Breast epithelium (tissue), 4 donors: ENCODE data around the gene POLE2. TPM values are rescaled to one million over a fixed set of nuclear protein-coding genes. Genes with fewer than 3 reads are reported as not detected.
"Not testable (repeated sequence)": the region's sequence is repeated elsewhere in the genome, so short reads cannot be mapped to it uniquely, and the experiment has no call there.

Source experiments
- DNase-seq, 2 donors: peaks; one replicate each; pipeline ENCODE4 v3.0.0-alpha.2; 2019; ENCODE audit warnings: low spot score in 2 of 2
- H3K27ac ChIP-seq, 2 donors: fragments of 200-600 bp; sonication (generic) in 1 of 2; one replicate each; pipeline ENCODE4 v1.5.1; 2016 to 2019; ENCODE audit warnings: mild to moderate bottlenecking in 1 of 2
- H3K27me3 ChIP-seq, 2 donors: fragments of 200-600 bp; sonication (generic) in 1 of 2; one replicate each; pipeline versions ENCODE4 v1.5.1 to v1.6.0; 2017 to 2019; ENCODE audit warnings: control low read depth in 1 of 2, mild to moderate bottlenecking in 1 of 2
- H3K36me3 ChIP-seq: fragments of 200-600 bp; one replicate; pipeline ENCODE4 v1.5.1; 2019
- H3K4me1 ChIP-seq, 2 donors: fragments of 200-600 bp; sonication (generic); one replicate each; pipeline ENCODE4 v1.5.1; 2016 to 2019; ENCODE audit warnings: control low read depth in 1 of 2
- H3K4me3 ChIP-seq, 3 donors: fragments of 200-600 bp; sonication (generic); 1 replicate in 2 of 3; 2 replicates in 1 of 3; pipeline ENCODE4 v1.5.1; 2016 to 2019; ENCODE audit warnings: mild to moderate bottlenecking in 3 of 3, moderate library complexity in 2 of 3
- H3K9me3 ChIP-seq, 2 donors: fragments of 200-600 bp; sonication (generic) in 1 of 2; one replicate each; pipeline ENCODE4 v1.5.1; 2016 to 2019; ENCODE audit warnings: control low read depth in 1 of 2
- POLR2A ChIP-seq: fragments of 450-650 bp; IDR thresholded peaks from one replicate; pipeline ENCODE4 v1.6.1; 2016; ENCODE audit warnings: antibody characterized with exemption, mild to moderate bottlenecking, moderate library complexity
- POLR2AphosphoS5 ChIP-seq, 3 donors: sonication (generic); formaldehyde crosslinking; IDR thresholded peaks; one replicate each; pipeline ENCODE4 v1.6.1; 2017; ENCODE audit warnings: antibody characterized with exemption in 3 of 3
- intact Hi-C: fragments of 100-400 bp; cut with DNase I; formaldehyde crosslinking; loops from one replicate; pipeline ENCODE4 v1.15.1; 2023; ENCODE audit warnings: low total_unique reads
- total RNA-seq, 3 donors: library from RNA; depleted of rRNA; stranded (reverse); fragments of >200 nt; gene quantifications; one replicate each; pipeline ENCODE4 v1.1.0, GENCODE V29; 2016
- TF ChIP-seq, protein P1 (sequence below), 3 donors: fragments of 450-650 bp; IDR thresholded peaks; one replicate each; pipeline ENCODE4 v1.5.1; 2016 to 2017; ENCODE audit warnings: antibody characterized with exemption in 3 of 3, mild to moderate bottlenecking in 3 of 3, moderate library complexity in 3 of 3

POLE2 gene
- total RNA-seq, 3 donors from 2014 or later = 1.6 to 9.8 (median 5.6) TPM

DNA sequence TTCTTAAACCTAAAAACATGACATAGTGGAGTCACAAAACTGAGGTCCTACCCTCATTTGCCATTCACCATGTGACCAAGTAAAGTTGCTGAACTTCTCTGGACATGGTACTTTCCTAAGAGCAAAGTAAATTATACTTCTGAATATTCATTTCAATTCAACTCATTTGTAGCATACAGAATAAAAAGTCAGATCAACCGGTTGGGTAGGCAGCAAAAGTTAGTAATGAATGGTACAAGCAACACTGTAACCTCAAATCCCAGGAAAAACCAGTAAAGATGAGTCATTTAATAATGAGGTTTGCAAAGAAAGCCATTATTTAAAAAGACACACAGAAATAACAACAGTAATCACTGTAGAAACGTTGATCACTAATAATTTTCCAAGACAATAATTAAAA lies 8.7 kb downstream of the POLE2 start:
- TF ChIP-seq POLR2A (no peak), POLR2AphosphoS5 (IDR thresholded peaks at IDR 0.05) (no peak)
- TF ChIP-seq, protein P1, sequence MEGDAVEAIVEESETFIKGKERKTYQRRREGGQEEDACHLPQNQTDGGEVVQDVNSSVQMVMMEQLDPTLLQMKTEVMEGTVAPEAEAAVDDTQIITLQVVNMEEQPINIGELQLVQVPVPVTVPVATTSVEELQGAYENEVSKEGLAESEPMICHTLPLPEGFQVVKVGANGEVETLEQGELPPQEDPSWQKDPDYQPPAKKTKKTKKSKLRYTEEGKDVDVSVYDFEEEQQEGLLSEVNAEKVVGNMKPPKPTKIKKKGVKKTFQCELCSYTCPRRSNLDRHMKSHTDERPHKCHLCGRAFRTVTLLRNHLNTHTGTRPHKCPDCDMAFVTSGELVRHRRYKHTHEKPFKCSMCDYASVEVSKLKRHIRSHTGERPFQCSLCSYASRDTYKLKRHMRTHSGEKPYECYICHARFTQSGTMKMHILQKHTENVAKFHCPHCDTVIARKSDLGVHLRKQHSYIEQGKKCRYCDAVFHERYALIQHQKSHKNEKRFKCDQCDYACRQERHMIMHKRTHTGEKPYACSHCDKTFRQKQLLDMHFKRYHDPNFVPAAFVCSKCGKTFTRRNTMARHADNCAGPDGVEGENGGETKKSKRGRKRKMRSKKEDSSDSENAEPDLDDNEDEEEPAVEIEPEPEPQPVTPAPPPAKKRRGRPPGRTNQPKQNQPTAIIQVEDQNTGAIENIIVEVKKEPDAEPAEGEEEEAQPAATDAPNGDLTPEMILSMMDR (IDR thresholded peaks at IDR 0.05) = no peak
- no peaks in the 10 kb centered on the region for H3K4me1 ChIP-seq
- no peaks in the 10 kb centered on the region for H3K27me3 ChIP-seq
- no peak for DNase-seq
- H3K27ac ChIP-seq = no peak overlapping the region
- H3K9me3 ChIP-seq = no peaks in the 10 kb centered on the region
- H3K36me3 ChIP-seq = no peaks in the 10 kb centered on the region
- no peak overlapping the region for H3K4me3 ChIP-seq
- intact Hi-C loops = no loop called here

DNA sequence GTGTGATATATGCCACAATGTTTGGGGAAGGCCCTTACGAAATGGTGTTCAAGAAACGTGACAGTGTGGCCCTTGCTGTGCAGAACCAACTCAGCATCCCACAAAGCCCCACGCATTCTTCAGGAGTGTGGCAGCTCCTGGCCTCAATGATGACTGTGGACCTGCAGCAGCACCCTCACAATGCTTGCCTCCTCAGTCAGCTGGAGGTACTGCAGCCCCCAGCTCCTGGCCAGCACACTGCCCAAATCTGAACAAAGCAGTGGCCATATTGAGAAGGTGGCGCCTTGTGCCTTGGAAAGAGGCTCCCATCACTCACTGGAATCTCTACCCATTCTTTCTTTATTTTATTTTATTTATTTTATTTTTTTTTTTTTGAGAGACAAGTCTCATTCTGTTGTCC lies 10.4 kb downstream of the POLE2 start:
- intact Hi-C loops = no loop called here
- H3K36me3 ChIP-seq = no peaks in the 10 kb centered on the region
- no peak overlapping the region for H3K4me3 ChIP-seq
- no peak overlapping the region for H3K27ac ChIP-seq
- H3K27me3 ChIP-seq = no peaks in the 10 kb centered on the region
- no peaks in the 10 kb centered on the region for H3K9me3 ChIP-seq
- H3K4me1 ChIP-seq = no peaks in the 10 kb centered on the region
- no peak for TF ChIP-seq POLR2AphosphoS5 (IDR thresholded peaks at IDR 0.05)
- TF ChIP-seq POLR2A = no peak
- TF ChIP-seq, protein P1 (IDR thresholded peaks at IDR 0.05) = no peak
- DNase-seq = no peak

DNA sequence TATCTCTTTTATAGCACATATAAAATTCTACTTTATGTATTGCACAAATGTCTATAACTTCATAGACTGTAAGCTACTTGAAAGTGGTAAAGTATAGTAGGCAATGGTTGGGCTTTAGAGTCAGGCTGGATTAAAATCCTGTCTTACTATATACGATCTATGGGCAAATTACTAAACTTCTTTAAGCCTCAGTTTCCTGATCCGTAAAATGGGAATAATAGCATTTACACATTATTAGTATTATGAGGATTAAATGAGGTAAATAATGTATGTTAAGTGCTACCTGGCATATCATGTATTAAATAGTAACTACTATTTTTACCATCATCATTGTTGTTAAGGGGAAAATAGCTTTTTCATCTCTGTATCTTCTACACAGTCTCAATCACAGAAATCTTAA lies 14.4 kb downstream of the POLE2 start:
- Histone ChIP-seq H3K36me3 (no peaks in the 10 kb centered on the region), H3K4me1 (no peaks in the 10 kb centered on the region), H3K4me3 (no peak overlapping the region), H3K9me3 (no peaks in the 10 kb centered on the region), H3K27ac (no peak overlapping the region), H3K27me3 (no peaks in the 10 kb centered on the region)
- TF ChIP-seq POLR2A (no peak), POLR2AphosphoS5 (IDR thresholded peaks at IDR 0.05) (no peak)
- TF ChIP-seq, protein P1 (IDR thresholded peaks at IDR 0.05) = no peak
- DNase-seq = no peak
- intact Hi-C loops = no loop called here

DNA sequence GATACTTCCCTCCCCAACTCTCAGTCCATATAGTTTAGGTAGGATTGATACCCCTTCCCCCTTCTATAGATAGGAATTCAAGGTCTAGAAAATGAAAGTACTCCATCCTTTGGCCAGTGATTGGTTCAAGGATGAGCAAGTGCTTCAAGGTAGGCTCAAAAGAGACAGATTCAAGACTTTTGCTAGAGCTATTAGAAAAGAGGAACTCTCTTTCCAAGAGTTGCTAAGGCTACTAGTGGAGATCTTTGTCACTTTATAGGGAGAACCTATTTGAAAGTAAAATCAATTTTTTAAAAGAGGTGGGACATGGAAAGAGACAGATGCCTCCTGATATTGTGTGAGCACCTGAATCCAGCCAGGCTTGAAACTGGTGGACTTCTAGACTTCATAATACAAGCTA lies 17.5 kb downstream of the POLE2 start:
- no peaks in the 10 kb centered on the region for H3K4me1 ChIP-seq
- no peak overlapping the region for H3K27ac ChIP-seq
- no peak overlapping the region for H3K4me3 ChIP-seq
- no peak for TF ChIP-seq POLR2A
- TF ChIP-seq, protein P1 (IDR thresholded peaks at IDR 0.05) = no peak
- no peak for TF ChIP-seq POLR2AphosphoS5 (IDR thresholded peaks at IDR 0.05)
- DNase-seq = no peak
- intact Hi-C loops = no loop called here
- no peaks in the 10 kb centered on the region for H3K36me3 ChIP-seq
- no peaks in the 10 kb centered on the region for H3K9me3 ChIP-seq
- no peaks in the 10 kb centered on the region for H3K27me3 ChIP-seq

DNA sequence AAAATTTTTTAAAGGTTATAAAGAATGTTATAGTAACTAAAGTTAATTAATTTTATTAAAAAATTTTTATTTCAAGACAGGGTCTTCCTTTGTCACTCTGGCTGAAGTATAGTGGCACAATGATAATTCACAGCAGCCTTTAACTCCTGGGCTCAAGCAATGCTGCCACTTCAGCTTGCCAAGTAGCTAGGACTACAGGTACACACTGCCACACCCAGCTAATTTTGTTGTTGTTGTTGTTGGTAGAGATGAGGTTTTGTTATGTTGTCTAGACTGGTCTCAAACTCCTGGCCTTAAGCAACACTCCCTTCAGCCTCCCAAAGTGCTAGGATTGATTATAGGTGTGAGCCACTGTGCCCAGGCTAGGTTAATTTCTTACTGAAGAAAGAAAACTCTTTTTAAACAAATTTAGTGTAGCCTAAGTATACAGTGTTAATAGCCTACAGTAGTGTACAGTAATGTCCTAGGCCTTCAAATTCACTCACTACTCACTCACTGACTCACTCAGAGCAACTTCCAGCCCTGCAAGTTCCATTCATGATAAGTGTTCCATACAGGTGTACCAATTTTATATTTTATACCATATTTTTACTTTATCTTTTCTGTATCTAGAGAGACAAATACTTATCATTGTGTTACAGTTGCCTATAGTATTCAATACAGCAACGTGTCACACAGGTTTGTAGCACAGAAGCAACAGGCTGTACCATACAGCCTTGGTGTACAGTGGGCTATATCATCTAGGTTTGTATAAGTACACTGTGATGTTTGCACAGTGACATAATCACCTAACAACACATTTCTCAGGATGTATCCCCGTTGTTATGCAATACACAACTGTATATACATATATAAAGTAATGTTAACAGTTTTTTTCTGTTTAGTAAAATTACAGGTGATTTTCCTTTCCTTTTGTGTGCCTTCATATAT lies 28.2 kb downstream of the POLE2 start:
- Histone ChIP-seq H3K36me3 (no peaks in the 10 kb centered on the region), H3K27me3 (no peaks in the 10 kb centered on the region), H3K4me3 (no peak overlapping the region), H3K4me1 (no peaks in the 10 kb centered on the region), H3K9me3 (no peaks in the 10 kb centered on the region), H3K27ac (no peak overlapping the region)
- no peak for DNase-seq
- TF ChIP-seq POLR2AphosphoS5 (IDR thresholded peaks at IDR 0.05) = no peak
- no peak for TF ChIP-seq POLR2A
- TF ChIP-seq, protein P1 (IDR thresholded peaks at IDR 0.05) = no peak
- intact Hi-C loops = no loop called here

DNA sequence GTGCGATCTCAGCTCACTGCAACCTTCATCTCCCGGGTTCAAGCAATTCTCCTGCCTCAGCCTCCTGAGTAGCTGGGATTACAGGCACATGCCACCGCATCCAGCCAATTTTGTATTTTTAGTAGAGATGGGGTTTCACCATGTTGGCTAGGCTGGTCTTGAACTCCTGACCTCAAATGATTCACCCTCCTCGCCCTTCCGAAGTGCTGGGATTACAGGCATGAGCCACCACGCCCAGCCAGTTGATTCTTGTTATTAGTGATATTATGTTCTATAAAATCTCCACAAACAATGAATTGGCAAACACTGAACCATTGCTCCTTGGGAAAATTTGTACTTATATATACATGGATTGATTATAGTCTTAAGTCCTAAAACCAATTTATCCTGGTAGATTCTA lies 30.5 kb downstream of the POLE2 start:
- H3K9me3 ChIP-seq, H3K27ac ChIP-seq, H3K36me3 ChIP-seq, intact Hi-C loops, H3K4me3 ChIP-seq, H3K27me3 ChIP-seq, H3K4me1 ChIP-seq, DNase-seq: not testable (repeated sequence)
